Lung microvascular endothelial cell (primary cell): ENCODE data around the gene KLF6. TPM values are rescaled to one million over a fixed set of nuclear protein-coding genes. Genes with fewer than 3 reads are reported as not detected.

Experiments used
- DNase-seq, 2 donors: peaks; one replicate each; pipeline versions ENCODE4 v3.0.0 to v3.0.0-alpha.2; 2010; ENCODE audit warnings: low read depth in 2 of 2
- total RNA-seq: library from RNA; depleted of rRNA; stranded (reverse); fragments of >200 nt; gene quantifications from 2 replicates; pipeline ENCODE4 v1.2.1, GENCODE V29; 2014

The KLF6 gene
- total RNA-seq, 1 donor from 2014 or later = 170 TPM

GRCh38 chr10:3775696-3776551 lies 9.1 kb downstream of the KLF6 start:
- peak; percentile 49 to 74 for DNase-seq

- peak; percentile 91 to 92 for DNase-seq
These were observed 10.0 kb downstream of the KLF6 start for GRCh38 chr10:3774814-3775695.

- DNase-seq = peak; percentile 88 to 93
These were observed 10.8 kb downstream of the KLF6 start for GRCh38 chr10:3774018-3774813.

DNA sequence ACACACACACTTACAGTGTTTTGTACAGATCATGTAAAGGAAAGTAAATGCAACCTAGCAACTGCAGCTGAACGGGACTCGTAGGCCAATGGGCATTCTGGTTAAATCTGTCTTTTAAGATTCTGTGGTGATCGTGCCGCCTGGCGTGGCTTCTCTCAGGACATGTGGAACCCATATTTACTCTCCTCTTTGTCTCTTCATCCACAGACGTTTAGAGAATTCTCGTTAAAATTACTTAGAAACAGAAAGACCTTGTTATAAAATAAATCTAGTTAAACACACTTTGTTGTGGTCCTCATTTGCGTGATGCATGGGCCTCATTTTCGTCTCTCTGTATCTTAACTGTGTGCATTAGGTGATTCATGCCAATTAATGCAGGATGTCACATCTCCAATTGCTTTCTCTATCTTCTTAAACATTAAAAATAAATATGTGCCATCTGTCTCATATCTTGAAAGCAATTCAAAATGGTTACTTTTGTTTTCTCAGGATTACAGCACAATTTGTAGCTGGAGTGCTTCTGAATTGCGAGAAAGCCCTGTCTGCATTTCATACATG lies 11.5 kb downstream of the KLF6 start:
- DNase-seq = peak; percentile 61 to 80

DNA sequence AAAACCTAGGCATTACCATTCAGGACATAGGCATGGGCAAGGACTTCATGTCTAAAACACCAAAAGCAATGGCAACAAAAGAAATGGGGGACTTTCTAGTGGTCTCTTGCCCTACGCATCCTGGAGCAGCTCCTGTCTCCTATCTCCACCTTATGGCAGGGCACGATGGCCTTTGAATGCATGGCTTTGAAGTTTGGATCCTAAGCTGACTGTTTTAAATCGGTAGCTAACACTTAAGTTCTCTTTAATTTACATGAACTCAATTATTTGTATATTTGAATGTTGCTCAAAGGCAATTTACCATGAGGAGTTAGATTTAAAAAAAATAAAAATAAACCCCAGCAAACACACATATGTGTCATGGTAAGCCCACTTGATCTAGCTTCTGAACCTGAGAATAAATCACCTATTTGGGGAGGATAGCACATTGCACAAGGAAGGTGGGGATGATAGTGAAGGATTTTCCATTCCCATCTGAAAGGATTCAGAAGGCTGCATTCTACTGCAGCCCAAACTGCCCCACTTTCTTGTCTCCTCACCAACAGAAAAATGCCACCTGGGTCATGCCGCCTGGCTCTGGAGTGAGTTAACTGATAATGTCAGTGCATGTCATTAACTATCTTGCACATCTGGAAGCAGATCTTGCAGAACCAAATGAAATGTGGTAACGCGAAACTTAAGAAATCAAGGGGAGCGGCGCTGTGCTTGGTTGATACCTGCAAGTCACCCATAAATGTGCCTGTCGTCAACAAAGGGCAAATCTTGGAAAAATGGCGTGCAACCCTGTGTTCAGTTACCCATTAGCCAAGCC lies 12.4 kb downstream of the KLF6 start:
- peak; percentile 31 to 62 for DNase-seq

DNA sequence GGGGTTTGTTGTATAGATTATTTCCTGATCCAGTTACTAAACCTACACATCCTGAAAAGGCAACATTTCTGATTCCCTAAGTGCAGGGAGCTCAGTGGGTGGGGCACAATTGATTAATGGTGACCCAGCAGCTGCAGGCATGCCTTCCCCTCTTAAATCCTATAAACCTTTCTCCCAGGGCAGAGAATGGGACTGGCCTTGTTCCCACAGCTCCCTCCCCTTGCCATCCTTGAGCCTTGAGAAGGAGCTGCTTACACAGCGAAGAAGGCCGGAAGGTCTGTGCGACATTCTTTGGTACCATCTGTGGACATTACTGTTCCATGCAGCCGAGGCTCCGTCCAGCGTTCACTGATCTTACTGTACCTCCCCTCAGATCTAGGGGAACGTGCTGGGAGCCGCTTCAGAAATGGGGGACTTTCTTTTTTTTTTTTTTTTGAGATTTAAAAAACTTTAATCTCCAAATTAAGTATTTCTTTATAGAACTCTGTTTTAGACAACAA lies 14.3 kb downstream of the KLF6 start:
- DNase-seq = no peak

DNA sequence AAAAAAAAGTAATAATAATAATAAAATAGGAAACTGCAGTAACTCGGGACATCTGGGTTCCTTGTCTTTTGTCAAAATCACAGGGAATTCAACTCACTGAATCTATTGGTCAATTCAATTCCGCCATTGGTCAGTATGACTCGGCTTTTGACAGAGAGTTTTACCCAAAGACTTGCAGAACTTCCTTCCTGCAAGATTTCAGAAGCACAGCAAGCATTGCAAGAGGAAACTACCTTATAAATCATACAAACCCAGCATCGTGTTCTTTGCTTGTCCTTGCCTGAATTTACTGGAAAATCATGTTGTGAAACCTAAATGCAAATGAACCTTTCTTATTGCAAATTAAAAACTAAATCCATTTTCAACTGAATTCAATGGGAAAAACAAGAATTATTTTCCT lies 15.5 kb downstream of the KLF6 start:
- DNase-seq = peak in 1 of 2 donors; percentile 49

- DNase-seq = peak; percentile 33 to 78
These were observed 18.8 kb downstream of the KLF6 start for GRCh38 chr10:3766046-3766756.

GRCh38 chr10:3765146-3765545 lies 19.9 kb downstream of the KLF6 start:
- peak in 1 of 2 donors; percentile 37 for DNase-seq

GRCh38 chr10:3764626-3765112 lies 20.3 kb downstream of the KLF6 start:
- DNase-seq = no peak

- DNase-seq = peak in 1 of 2 donors; percentile 53
These were observed 21.0 kb downstream of the KLF6 start for GRCh38 chr10:3763852-3764625.

DNA sequence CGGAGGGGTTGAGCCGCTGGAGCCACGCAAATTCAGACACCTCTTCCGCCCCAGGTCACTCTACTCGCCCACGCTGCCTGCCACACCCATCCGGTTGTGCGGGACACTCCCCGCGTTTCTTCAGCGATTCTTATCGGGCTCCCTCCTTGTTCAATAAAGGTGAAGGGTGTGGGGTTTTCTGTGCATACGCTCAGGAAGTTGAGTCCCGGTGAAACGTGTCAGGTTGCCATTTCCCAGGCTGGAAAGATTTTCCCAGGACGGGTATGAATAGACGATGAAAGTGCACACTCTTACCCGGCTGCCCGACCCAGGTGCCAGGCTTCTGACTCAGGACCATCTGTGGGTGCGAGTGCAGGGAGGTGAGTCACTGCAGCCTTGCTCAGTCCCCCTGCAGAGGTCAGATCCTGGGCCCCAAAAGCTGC lies 22.0 kb downstream of the KLF6 start:
- DNase-seq = peak in 1 of 2 donors; percentile 80

DNA sequence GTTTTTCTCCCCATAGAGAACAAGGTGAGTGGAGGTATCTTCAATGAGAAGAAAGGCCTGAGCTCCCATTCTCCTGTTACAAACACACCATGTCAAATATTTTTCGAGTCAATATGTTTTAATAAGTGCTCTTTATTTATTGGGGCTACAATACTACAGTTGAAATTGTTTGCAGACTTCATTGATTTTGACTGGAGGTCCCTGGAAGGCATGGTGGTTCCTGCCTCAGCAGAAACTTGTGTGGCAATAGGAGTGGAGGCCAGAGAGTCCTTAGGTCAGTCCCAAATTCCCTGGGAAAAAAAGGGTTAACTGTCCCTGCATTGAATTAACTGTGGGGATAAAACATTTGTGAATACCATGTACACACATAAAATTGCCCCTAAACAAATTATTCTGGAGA lies 22.7 kb downstream of the KLF6 start:
- no peak for DNase-seq

DNA sequence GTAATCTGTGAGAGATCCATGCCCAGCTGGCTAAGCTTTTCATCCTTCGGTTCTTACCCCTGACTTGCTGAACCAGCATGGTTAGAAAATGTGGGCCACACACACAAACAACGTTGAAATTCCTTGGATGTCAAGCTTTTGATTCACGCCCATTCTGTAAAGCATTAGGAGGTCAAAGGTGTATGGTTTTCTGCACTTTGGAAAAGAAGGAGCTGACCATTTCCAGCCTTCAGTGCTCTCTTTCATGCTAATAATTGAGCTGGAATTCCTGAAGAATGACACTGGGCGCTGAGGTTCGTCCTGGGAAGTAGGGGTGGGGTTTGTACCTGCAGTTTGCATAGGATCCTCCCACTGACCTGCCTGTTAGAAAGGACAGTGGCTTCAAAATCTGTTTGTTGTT lies 23.1 kb downstream of the KLF6 start:
- DNase-seq = no peak

DNA sequence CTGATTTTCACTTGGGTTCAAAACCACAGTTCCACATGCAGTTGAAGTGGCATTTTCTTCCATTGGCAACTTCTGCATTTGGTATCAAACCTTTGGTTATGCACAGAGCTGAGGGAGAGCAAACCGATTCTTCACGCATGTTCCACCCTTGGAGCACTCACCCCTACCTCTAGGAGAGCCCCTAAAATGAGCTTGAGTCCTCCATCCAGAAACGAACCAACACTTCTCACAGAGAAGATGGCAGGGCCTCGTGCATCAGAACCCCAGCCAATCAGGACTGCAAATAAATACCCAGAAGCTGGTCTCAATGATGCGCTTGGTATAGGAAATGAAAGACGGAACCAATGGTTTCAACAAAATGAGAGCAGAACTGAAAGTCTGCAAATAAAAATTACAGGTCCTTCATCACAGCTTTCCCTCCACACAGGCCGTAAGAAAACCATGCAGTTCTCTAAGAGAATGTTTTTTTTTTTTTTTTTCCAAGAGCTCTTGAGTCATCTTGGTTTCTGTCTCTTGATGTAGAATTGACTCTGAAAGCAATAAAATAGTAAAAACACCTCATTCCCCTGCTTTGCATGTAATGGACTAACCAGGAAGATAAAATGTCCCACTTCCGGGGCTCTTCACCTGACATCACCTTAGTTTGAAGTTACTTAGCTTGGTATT lies 23.9 kb downstream of the KLF6 start:
- no peak for DNase-seq

GRCh38 chr10:3760083-3760482 lies 24.9 kb downstream of the KLF6 start:
- no peak for DNase-seq

DNA sequence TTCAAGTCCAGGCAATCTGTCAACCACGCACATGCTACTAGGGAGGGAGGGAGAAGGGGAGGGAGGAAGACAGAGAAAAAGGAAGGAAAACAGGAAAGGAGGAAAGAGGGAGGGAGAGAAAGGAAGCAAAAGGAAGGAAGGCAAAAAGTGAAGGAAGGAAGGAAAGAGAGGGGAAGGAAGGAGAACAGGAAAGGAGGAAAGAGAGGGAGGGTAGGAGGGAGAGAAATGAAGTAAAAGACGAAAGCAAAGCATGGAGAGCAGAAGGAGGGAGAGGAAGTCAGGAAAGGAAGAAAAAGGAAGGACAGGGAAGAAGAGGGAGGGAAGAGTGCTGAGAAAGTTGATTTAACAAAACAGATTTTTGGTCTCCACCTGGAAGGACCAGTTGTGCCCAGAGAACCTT lies 25.6 kb downstream of the KLF6 start:
- DNase-seq = no peak

- DNase-seq = no peak
These were observed 26.5 kb downstream of the KLF6 start for GRCh38 chr10:3758491-3758970.
